Measurements from ENCODE around the gene CRTC1. TPM values are rescaled to one million over a fixed set of nuclear protein-coding genes. Genes with fewer than 3 reads are reported as not detected.

The CRTC1 gene
- total and polyA plus RNA-seq, 2 of the 13 experiments (the other 11 are each of a cell fraction or from before 2014, with no cell fraction given): 2.0 to 2.7 TPM

GRCh38 chr19:18789883-18790565 is 106.5 kb downstream of the CRTC1 start (continued):
- TF ChIP-seq ZNF710 (CRISPR knock-in tag; IDR thresholded peaks at IDR 0.05; ENCODE audit: borderline replicate concordance) (no peak), SALL2 (CRISPR knock-in tag; IDR thresholded peaks at IDR 0.05) (no peak)

GRCh38 chr19:18790566-18791314 is 107.3 kb downstream of the CRTC1 start, which contains the start of gene COMP:
Gene COMP (minus strand): TSS chr19:18791305. CDS start chr19:18791269, 36 bp downstream.
- no peaks in the 10 kb centered on the region for H3K9me3 ChIP-seq (ENCODE audit: low read length)
- peak within 1 kb of the TSS in 2 of 3 experiments; percentile 15 to 52; a peak in 1 of 6 replicates for H3K4me3 ChIP-seq (replicated peaks in 1 of 3; ENCODE audit: insufficient read depth in 1 of 3, low read depth in 2 of 3, low read length in 3 of 3)
- peak within 1 kb of the TSS; percentile 29 for H3K4me2 ChIP-seq (ENCODE audit: low read depth, low read length)
- FAIRE-seq: no peak
- no peaks in the 10 kb centered on the region for H4K20me1 ChIP-seq (ENCODE audit: insufficient read depth, low read length)
- H3K9ac ChIP-seq (ENCODE audit: insufficient read depth, low read depth, low read length): no peak within 1 kb of the TSS
- H2AFZ ChIP-seq (ENCODE audit: low read length): no peak within 1 kb of the TSS
- H3K79me2 ChIP-seq (ENCODE audit: insufficient read depth, low read length): no peaks in the 10 kb centered on the region
- WGBS (ENCODE audit: low lambda C conversion rate): 15% methylated on average over 26 of the region's 61 CpGs
- peaks cover 25% of the 10 kb centered on the region for H3K4me1 ChIP-seq (ENCODE audit: insufficient read depth, low read length)
- intact Hi-C loops (cut with micrococcal nuclease; ENCODE audit: unreplicated experiment): no loop called here
- in situ Hi-C loops (cut with HindIII; ENCODE audit: extremely low pct_ligation_motif_present, low pct_unique_long_range_greater_than_20kb): no loop called here
- no peak within 1 kb of the TSS for H3K27ac ChIP-seq (ENCODE audit: extremely low read length, insufficient read depth, low read length)
- ChIA-PET POLR2A (interaction anchor here (0.9 kb wide), 1 partner anchor 41 kb away, joined by 4 read pairs; the partner anchor contains the start of gene UPF1), CTCF (ENCODE audit: low intra/inter-chr PET ratio, low total read pairs) (no interaction called here)
- no peak for DNase-seq (ENCODE audit: low spot score)
- H3K36me3 ChIP-seq (replicated peaks in 1 of 2; ENCODE audit: control insufficient read depth in 1 of 2, insufficient read depth in 2 of 2, low read length in 2 of 2): no peaks in the 10 kb centered on the region
- peaks cover 14 to 80% of the 10 kb centered on the region in 2 experiments for H3K27me3 ChIP-seq (ENCODE audit: control insufficient read depth in 1 of 2, insufficient read depth in 2 of 2, low read length in 2 of 2)
- BruUV-seq (replicated peaks): no TSS peak
- ATAC-seq: peak; percentile 11; the same call in 2 of the 3 replicates
- TF ChIP-seq ZNF800 (CRISPR knock-in tag; IDR thresholded peaks at IDR 0.05): peak; percentile 74
- no peak for TF ChIP-seq ZNF775 (CRISPR knock-in tag; IDR thresholded peaks at IDR 0.05; ENCODE audit: borderline replicate concordance)
- 0 out of 2 replicates have a peak, but pooled peaks have one; percentile 34 for TF ChIP-seq TBX2 (CRISPR knock-in tag; IDR thresholded peaks at IDR 0.05; ENCODE audit: borderline replicate concordance)
- peak; percentile 77 for TF ChIP-seq HNRNPLL (IDR thresholded peaks at IDR 0.05; ENCODE audit: low read depth, low read length, poor library complexity, severe bottlenecking)
- TF ChIP-seq ZFP91 (CRISPR knock-in tag; IDR thresholded peaks at IDR 0.05; ENCODE audit: borderline replicate concordance): 0 out of 2 replicates have a peak, but pooled peaks have one; percentile 18
- TF ChIP-seq ZNF687 (CRISPR knock-in tag; IDR thresholded peaks at IDR 0.05): peak; percentile 39; the same call in 1 of the 2 replicates
- peak; percentile 98 for TF ChIP-seq EZH2 (conservative IDR thresholded peaks at IDR 0.05; ENCODE audit: low read depth, low read length)

Data from HepG2 (cell line).